ENCODE results near the gene SETBP1.

GRCh38 chr18:44736664-44737380 is 56.1 kb downstream of the SETBP1 start:
- no peak for TF ChIP-seq CTCF (conservative IDR thresholded peaks at IDR 0.05 in 1 of 2, IDR thresholded peaks at IDR 0.05 in 1 of 2; ENCODE audit: extremely low read depth in 1 of 2, insufficient read depth in 1 of 2, low read depth in 1 of 2, low read length in 2 of 2)
- no peak for TF ChIP-seq EZH2 (IDR thresholded peaks at IDR 0.05; ENCODE audit: borderline replicate concordance, low read length)
